AG09309 (cell line): ENCODE data around the gene ZNF385D.
"Not testable (repeated sequence)": the region's sequence is repeated elsewhere in the genome, so short reads cannot be mapped to it uniquely, and the experiment has no call there.

Experiments used
- DNase-seq: peaks from one replicate; pipeline ENCODE4 v3.0.0-alpha.2; 2010; ENCODE audit warnings: low read depth
- H3K4me3 ChIP-seq: 2 replicates; pipeline ENCODE4 v1.5.1; 2011; ENCODE audit warnings: mild to moderate bottlenecking, low read depth, low read length, moderate library complexity; ENCODE audit not compliant: control insufficient read depth
- CTCF ChIP-seq: IDR thresholded peaks from 2 replicates; pipeline ENCODE4 v1.5.1; 2011; ENCODE audit warnings: mild to moderate bottlenecking, low read depth, low read length, inconsistent platforms; ENCODE audit not compliant: insufficient read depth, control insufficient read depth; ENCODE audit errors: missing control alignments

ZNF385D gene

GRCh38 chr3:21487520-21487919 is 263.5 kb downstream of the ZNF385D start:
- no peak overlapping the region for H3K4me3 ChIP-seq
- no peak for TF ChIP-seq CTCF
- DNase-seq = no peak

- DNase-seq, H3K4me3 ChIP-seq: not testable (repeated sequence)
Observed at GRCh38 chr3:21486024-21486935, 264.7 kb downstream of the ZNF385D start.

- no peak for TF ChIP-seq CTCF
- no peak for DNase-seq
- H3K4me3 ChIP-seq = no peak overlapping the region
Observed at GRCh38 chr3:21484828-21485144, 266.2 kb downstream of the ZNF385D start.

GRCh38 chr3:21484057-21484827 is 266.8 kb downstream of the ZNF385D start:
- no peak for DNase-seq
- peak; percentile 87 for TF ChIP-seq CTCF
- H3K4me3 ChIP-seq = no peak overlapping the region

GRCh38 chr3:21481991-21482390 is 269.0 kb downstream of the ZNF385D start:
- DNase-seq = no peak
- no peak for TF ChIP-seq CTCF
- H3K4me3 ChIP-seq = no peak overlapping the region

GRCh38 chr3:21477541-21478288 is 273.3 kb downstream of the ZNF385D start:
- TF ChIP-seq CTCF = no peak
- H3K4me3 ChIP-seq = no peak overlapping the region
- DNase-seq = no peak
